Ovary (tissue), 9 donors: ENCODE results near the gene KIF21A. TPM values are rescaled to one million over a fixed set of nuclear protein-coding genes. Genes with fewer than 3 reads are reported as not detected.

Experiments used
- DNase-seq, 5 donors: peaks; one replicate each; pipeline ENCODE4 v3.0.0-alpha.2; 2019 to 2020
- H3K27ac ChIP-seq, 2 donors: fragments of 200-600 bp; one replicate each; pipeline versions ENCODE4 v1.5.1 to v1.8.0; 2019 to 2022
- H3K27me3 ChIP-seq: fragments of 200-600 bp; one replicate; pipeline ENCODE4 v1.8.0; 2022
- H3K36me3 ChIP-seq: fragments of 200-600 bp; sonication (generic); one replicate; pipeline ENCODE4 v1.5.1; 2019
- H3K4me1 ChIP-seq: one replicate; pipeline ENCODE4 v1.8.1; 2013; ENCODE audit warnings: mild to moderate bottlenecking, moderate library complexity; ENCODE audit not compliant: insufficient read depth
- H3K4me3 ChIP-seq: fragments of 200-600 bp; sonication (generic); one replicate; pipeline ENCODE4 v1.5.1; 2017
- H3K9me3 ChIP-seq, 2 donors: fragments of 200-600 bp in 1 of 2; sonication (generic) in 1 of 2; one replicate each; pipeline versions ENCODE4 v1.5.1 to v1.8.1; 2013 to 2019; ENCODE audit warnings: mild to moderate bottlenecking in 1 of 2, moderate library complexity in 1 of 2
- CTCF ChIP-seq, 3 donors: fragments of 450-650 bp in 2 of 3; fragments of 200-600 bp in 1 of 3; IDR thresholded peaks; one replicate each; pipeline versions ENCODE4 v1.5.1 to v1.8.0; 2016 to 2022; ENCODE audit warnings: antibody characterized with exemption in 3 of 3, mild to moderate bottlenecking in 1 of 3
- EP300 ChIP-seq: sonication (generic); formaldehyde crosslinking; IDR thresholded peaks from one replicate; pipeline ENCODE4 v1.6.1; 2017; ENCODE audit warnings: antibody characterized with exemption
- POLR2A ChIP-seq: fragments of 450-650 bp; IDR thresholded peaks from one replicate; pipeline ENCODE4 v1.6.1; 2017; ENCODE audit warnings: antibody characterized with exemption, mild to moderate bottlenecking, moderate library complexity
- WGBS, 3 donors: extraction: QIAGEN DNeasy Blood & Tissue Kit in 1 of 3; methylation state at CpG; one replicate each; pipeline versions ENCODE4 v1.1.5 to v1.1.7; 2013 to 2017; 5-methylcytosine and 5-hydroxymethylcytosine counted together
- intact Hi-C, 4 donors: fragments of 100-400 bp; cut with DNase I; formaldehyde crosslinking; loops; one replicate each; pipeline versions ENCODE4 v1.11.0 to v1.15.1; 2022 to 2023
- polyA plus RNA-seq, 2 donors: library from polyadenylated mRNA; stranded (reverse); fragments of 200-250 nt in 1 of 2; fragments of 350-450 nt in 1 of 2; fragmentation: Illumina TruSeq in 1 of 2; extraction: RNeasy Lipid Tissue Mini Kit (QIAGEN cat#74804) in 1 of 2; gene quantifications; one replicate each; pipeline ENCODE4 v1.2.3, GENCODE V29; 2013 to 2014
- total RNA-seq, 7 donors: library from RNA; depleted of rRNA in 2 of 7; stranded (reverse); fragments of >200 nt in 2 of 7; fragmentation: NEBNext Ultra II Directional in 3 of 7; extraction: Animal tissue kit (Norgen Biotek cat#: 25700) in 3 of 7; gene quantifications; one replicate each; pipeline versions ENCODE4 v1.1.0 to v1.2.4, GENCODE V29; 2016 to 2023
- donor health status: DM: no; HTN: no; CAD: no; lungs with moderate emphysema.
- donor health status: DM: no; HTN: no; CAD: no.
- donor health status: Bipolar disorder and iron deficiency.
- donor health status: DM: yes; HTN: yes; CAD: no.
- donor health status: DM: no; HTN: no; CAD: no.
- donor health status: DM: yes; HTN: yes; CAD: no.

KIF21A gene
- total and polyA plus RNA-seq, 9 donors, result 3.6 to 43.3 (median 11.8) TPM

- 93 to 98% (median 93%) methylated on average over 1 of the region's 1 CpG for WGBS, 3 donors
- H3K4me3 ChIP-seq, result no peak overlapping the region
- H3K4me1 ChIP-seq, result no peaks in the 10 kb centered on the region
- H3K27me3 ChIP-seq, result no peaks in the 10 kb centered on the region
- TF ChIP-seq POLR2A (no peak), EP300 (no peak), CTCF (IDR thresholded peaks at IDR 0.05) (no peak)
- intact Hi-C loops, result no loop called here
- no peaks in the 10 kb centered on the region for H3K9me3 ChIP-seq
- no peak for DNase-seq
- no peak overlapping the region for H3K27ac ChIP-seq
- no peaks in the 10 kb centered on the region for H3K36me3 ChIP-seq
Measured at GRCh38 chr12:39431797-39432196, 11.1 kb downstream of the KIF21A start.

GRCh38 chr12:39431002-39431796, 11.7 kb downstream of the KIF21A start:
- Histone ChIP-seq H3K4me3 (no peak overlapping the region), H3K9me3 (no peaks in the 10 kb centered on the region), H3K36me3 (no peaks in the 10 kb centered on the region), H3K27me3 (no peaks in the 10 kb centered on the region), H3K27ac (no peak overlapping the region), H3K4me1 (no peaks in the 10 kb centered on the region)
- 66 to 80% (median 80%) methylated on average over 3 of the region's 3 CpGs for WGBS, 3 donors
- TF ChIP-seq CTCF (IDR thresholded peaks at IDR 0.05), result no peak
- TF ChIP-seq POLR2A, result no peak
- TF ChIP-seq EP300, result no peak
- DNase-seq, result no peak
- intact Hi-C loops, result no loop called here

GRCh38 chr12:39429809-39430208, 13.1 kb downstream of the KIF21A start:
- no peak overlapping the region for H3K27ac ChIP-seq
- no peaks in the 10 kb centered on the region for H3K27me3 ChIP-seq

GRCh38 chr12:39427360-39427808, 15.5 kb downstream of the KIF21A start:
- H3K9me3 ChIP-seq, result no peaks in the 10 kb centered on the region
- H3K4me1 ChIP-seq, result no peaks in the 10 kb centered on the region
- no peak for TF ChIP-seq CTCF (IDR thresholded peaks at IDR 0.05)
- intact Hi-C loops, result no loop called here
- no peak overlapping the region for H3K4me3 ChIP-seq
- no peaks in the 10 kb centered on the region for H3K36me3 ChIP-seq
- DNase-seq, result no peak
- H3K27ac ChIP-seq, result no peak overlapping the region
- WGBS, 3 donors, result 75 to 84% (median 77%) methylated on average over 3 of the region's 3 CpGs
- H3K27me3 ChIP-seq, result no peaks in the 10 kb centered on the region

More at GRCh38 chr12:39429809-39430208, 13.1 kb downstream of the KIF21A start:
- TF ChIP-seq EP300 (no peak), CTCF (IDR thresholded peaks at IDR 0.05) (no peak), POLR2A (no peak)
- WGBS, 3 donors, result 94 to 97% (median 95%) methylated on average over 2 of the region's 2 CpGs
- H3K4me1 ChIP-seq, result no peaks in the 10 kb centered on the region
- DNase-seq, result no peak
- no peak overlapping the region for H3K4me3 ChIP-seq
- H3K9me3 ChIP-seq, result no peaks in the 10 kb centered on the region
- no peaks in the 10 kb centered on the region for H3K36me3 ChIP-seq
- intact Hi-C loops, result no loop called here
